ENCODE data around the gene SNAI3.
A peak's percentile ranks its signal among the peaks of the same experiment; 100 is the strongest.

Gene SNAI3

GRCh38 chr16:88681084-88681680 lies 5.1 kb downstream of the SNAI3 start:
- peaks cover 69% of the 10 kb centered on the region for H3K27me3 ChIP-seq
- no peak for DNase-seq
- no peaks in the 10 kb centered on the region; the same call in 1 of the 2 replicates for H3K9me3 ChIP-seq
- H3K36me3 ChIP-seq, result no peaks in the 10 kb centered on the region
- no peak overlapping the region for H3K4me3 ChIP-seq (ENCODE audit: low read depth, low read length)
- TF ChIP-seq CTCF (IDR thresholded peaks at IDR 0.05; ENCODE audit: low read depth, low read length), result peak; percentile 46
- no peaks in the 10 kb centered on the region; the same call in 1 of the 2 replicates for H3K4me1 ChIP-seq

GRCh38 chr16:88680554-88681083 lies 5.7 kb downstream of the SNAI3 start:
- no peaks in the 10 kb centered on the region; the same call in 1 of the 2 replicates for H3K4me1 ChIP-seq
- no peak for DNase-seq
- H3K27me3 ChIP-seq, result peaks cover 64% of the 10 kb centered on the region
- H3K36me3 ChIP-seq, result no peaks in the 10 kb centered on the region
- no peaks in the 10 kb centered on the region; the same call in 1 of the 2 replicates for H3K9me3 ChIP-seq
- no peak for TF ChIP-seq CTCF (IDR thresholded peaks at IDR 0.05; ENCODE audit: low read depth, low read length)
- no peak overlapping the region for H3K4me3 ChIP-seq (ENCODE audit: low read depth, low read length)

- peaks cover 42% of the 10 kb centered on the region for H3K27me3 ChIP-seq
- peak overlapping the region; percentile 26 for H3K4me3 ChIP-seq (ENCODE audit: low read depth, low read length)
- H3K9me3 ChIP-seq, result no peaks in the 10 kb centered on the region; the same call in 1 of the 2 replicates
- no peaks in the 10 kb centered on the region for H3K36me3 ChIP-seq
- no peaks in the 10 kb centered on the region; the same call in 1 of the 2 replicates for H3K4me1 ChIP-seq
- DNase-seq, result peak; percentile 40
- TF ChIP-seq CTCF (IDR thresholded peaks at IDR 0.05; ENCODE audit: low read depth, low read length), result no peak
Measured at GRCh38 chr16:88678224-88678979, 7.9 kb downstream of the SNAI3 start.

GRCh38 chr16:88677721-88678120 lies 8.6 kb downstream of the SNAI3 start:
- no peaks in the 10 kb centered on the region; the same call in 1 of the 2 replicates for H3K4me1 ChIP-seq
- no peaks in the 10 kb centered on the region for H3K36me3 ChIP-seq
- peaks cover 42% of the 10 kb centered on the region for H3K27me3 ChIP-seq
- peak overlapping the region; percentile 26; the same call in 1 of the 2 replicates for H3K4me3 ChIP-seq (ENCODE audit: low read depth, low read length)
- no peaks in the 10 kb centered on the region; the same call in 1 of the 2 replicates for H3K9me3 ChIP-seq
- no peak for DNase-seq
- TF ChIP-seq CTCF (IDR thresholded peaks at IDR 0.05; ENCODE audit: low read depth, low read length), result no peak

GRCh38 chr16:88676502-88677242 lies 9.6 kb downstream of the SNAI3 start:
- no peak overlapping the region for H3K4me3 ChIP-seq (ENCODE audit: low read depth, low read length)
- no peaks in the 10 kb centered on the region; the same call in 1 of the 2 replicates for H3K4me1 ChIP-seq
- H3K9me3 ChIP-seq, result no peaks in the 10 kb centered on the region; the same call in 1 of the 2 replicates
- H3K27me3 ChIP-seq, result peaks cover 34% of the 10 kb centered on the region
- TF ChIP-seq CTCF (IDR thresholded peaks at IDR 0.05; ENCODE audit: low read depth, low read length), result no peak
- no peaks in the 10 kb centered on the region for H3K36me3 ChIP-seq
- no peak for DNase-seq

Measured in BE2C (cell line).